Hepatocyte (in vitro differentiated cells): ENCODE results near the gene PRMT7. TPM values are rescaled to one million over a fixed set of nuclear protein-coding genes. Genes with fewer than 3 reads are reported as not detected.

Experiments
- DNase-seq: peaks from one replicate; pipeline ENCODE4 v3.0.0-alpha.2; 2016; ENCODE audit warnings: low spot score
- H2AFZ ChIP-seq: fragments of 200-600 bp; sonication (generic); 2 replicates; pipeline ENCODE4 v1.6.0; 2016; ENCODE audit warnings: antibody characterized with exemption, mild to moderate bottlenecking
- H3K27ac ChIP-seq: fragments of 200-600 bp; sonication (generic); 2 replicates; pipeline ENCODE4 v1.5.1; 2016; ENCODE audit warnings: mild to moderate bottlenecking
- H3K27me3 ChIP-seq: fragments of 200-600 bp; sonication (generic); 2 replicates; pipeline ENCODE4 v1.6.1; 2016
- H3K36me3 ChIP-seq: fragments of 200-600 bp; sonication (generic); replicated peaks from 2 replicates; pipeline ENCODE4 v1.5.1; 2016; ENCODE audit warnings: low read depth; ENCODE audit not compliant: insufficient read depth
- H3K4me1 ChIP-seq: fragments of 200-600 bp; sonication (generic); 2 replicates; pipeline ENCODE4 v1.5.1; 2016; ENCODE audit warnings: mild to moderate bottlenecking, moderate library complexity; ENCODE audit not compliant: insufficient read depth
- H3K4me2 ChIP-seq: fragments of 200-600 bp; sonication (generic); 2 replicates; pipeline ENCODE4 v1.6.0; 2016
- H3K4me3 ChIP-seq: fragments of 200-600 bp; sonication (generic); 2 replicates; pipeline ENCODE4 v1.5.1; 2016; ENCODE audit warnings: mild to moderate bottlenecking
- H3K79me2 ChIP-seq: fragments of 200-600 bp; sonication (generic); 2 replicates; pipeline ENCODE4 v1.6.0; 2017; ENCODE audit warnings: mild to moderate bottlenecking
- H3K9me2 ChIP-seq: fragments of 200-600 bp; sonication (generic); replicated peaks from 2 replicates; pipeline ENCODE4 v1.6.0; 2017; ENCODE audit warnings: mild to moderate bottlenecking; ENCODE audit not compliant: insufficient read depth
- H3K9me3 ChIP-seq: fragments of 200-600 bp; sonication (generic); 2 replicates; pipeline ENCODE4 v1.5.1; 2016; ENCODE audit warnings: low read depth, mild to moderate bottlenecking
- H4K20me1 ChIP-seq: fragments of 200-600 bp; sonication (generic); 2 replicates; pipeline ENCODE4 v1.6.0; 2016; ENCODE audit warnings: mild to moderate bottlenecking; ENCODE audit not compliant: insufficient read depth, poor library complexity, severe bottlenecking
- EZH2 ChIP-seq: fragments of 200-600 bp; sonication (generic); IDR thresholded peaks from 2 replicates; pipeline ENCODE4 v1.6.1; 2016; ENCODE audit warnings: antibody characterized with exemption, mild to moderate bottlenecking, borderline replicate concordance
- EZH2phosphoT487 ChIP-seq: fragments of 200-600 bp; sonication (generic); IDR thresholded peaks from one replicate; pipeline ENCODE4 v1.6.1; 2018; ENCODE audit warnings: antibody characterized with exemption, mild to moderate bottlenecking, low read depth, moderate library complexity; ENCODE audit not compliant: unreplicated experiment, severe bottlenecking
- whole genome bisulfite sequencing: methylation state at CpG from one replicate; pipeline ENCODE4 v1.1.6; 2016; ENCODE audit warnings: low lambda C conversion rate; ENCODE audit errors: missing lambda C conversion rate; 5-methylcytosine and 5-hydroxymethylcytosine counted together
- polyA plus RNA-seq: library from polyadenylated mRNA; unstranded; fragments of >200 nt; fragmentation: Nextera tagmentation; extraction: Ambion mirVana; gene quantifications from 2 replicates; pipeline ENCODE4 v1.2.1, GENCODE V29; 2016
- total RNA-seq: library from RNA; depleted of rRNA; stranded (reverse); fragments of >200 nt; gene quantifications from 2 replicates; pipeline ENCODE4 v1.2.3, GENCODE V29; 2014
- TF ChIP-seq, protein P1 (sequence below): fragments of 200-600 bp; sonication (generic); IDR thresholded peaks from 2 replicates; pipeline ENCODE4 v1.5.1; 2016; ENCODE audit warnings: antibody characterized with exemption, mild to moderate bottlenecking; ENCODE audit not compliant: poor library complexity

PRMT7 gene
- total and polyA plus RNA-seq, 2 experiments from 2014 or later, result 41.1 to 43.6 TPM

DNA sequence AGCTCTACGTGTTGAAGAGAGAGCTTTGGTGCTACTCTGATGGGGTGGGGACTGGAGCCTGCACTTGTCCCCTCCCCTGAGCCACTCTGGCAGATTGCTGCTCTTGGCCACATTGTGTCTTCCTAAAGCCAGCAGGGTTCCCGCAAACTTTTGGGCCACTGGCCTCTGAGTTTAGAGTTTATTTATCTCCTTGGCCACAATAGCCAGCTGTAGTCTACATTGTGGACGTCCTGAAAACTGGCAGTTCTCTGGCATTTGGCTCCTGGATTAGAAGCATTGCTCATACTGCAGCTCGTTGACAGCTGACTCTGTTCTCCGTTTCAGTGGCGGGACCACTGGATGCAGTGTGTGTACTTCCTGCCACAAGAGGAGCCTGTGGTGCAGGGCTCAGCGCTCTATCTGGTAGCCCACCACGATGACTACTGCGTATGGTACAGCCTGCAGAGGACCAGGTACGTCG is 34.6 kb downstream of the PRMT7 start:
- Histone ChIP-seq H4K20me1 (no peaks in the 10 kb centered on the region), H3K4me3 (no peak overlapping the region), H3K4me2 (no peak overlapping the region), H3K36me3 (no peaks in the 10 kb centered on the region), H3K27ac (no peak overlapping the region), H3K79me2 (peaks cover 2% of the 10 kb centered on the region), H3K27me3 (no peaks in the 10 kb centered on the region), H3K9me2 (no peaks in the 10 kb centered on the region), H3K9me3 (no peaks in the 10 kb centered on the region), H3K4me1 (no peaks in the 10 kb centered on the region), H2AFZ (no peak overlapping the region)
- DNase-seq, result no peak
- 79% methylated on average over 11 of the region's 11 CpGs for WGBS
- no peak for TF ChIP-seq EZH2phosphoT487
- TF ChIP-seq, protein P1, sequence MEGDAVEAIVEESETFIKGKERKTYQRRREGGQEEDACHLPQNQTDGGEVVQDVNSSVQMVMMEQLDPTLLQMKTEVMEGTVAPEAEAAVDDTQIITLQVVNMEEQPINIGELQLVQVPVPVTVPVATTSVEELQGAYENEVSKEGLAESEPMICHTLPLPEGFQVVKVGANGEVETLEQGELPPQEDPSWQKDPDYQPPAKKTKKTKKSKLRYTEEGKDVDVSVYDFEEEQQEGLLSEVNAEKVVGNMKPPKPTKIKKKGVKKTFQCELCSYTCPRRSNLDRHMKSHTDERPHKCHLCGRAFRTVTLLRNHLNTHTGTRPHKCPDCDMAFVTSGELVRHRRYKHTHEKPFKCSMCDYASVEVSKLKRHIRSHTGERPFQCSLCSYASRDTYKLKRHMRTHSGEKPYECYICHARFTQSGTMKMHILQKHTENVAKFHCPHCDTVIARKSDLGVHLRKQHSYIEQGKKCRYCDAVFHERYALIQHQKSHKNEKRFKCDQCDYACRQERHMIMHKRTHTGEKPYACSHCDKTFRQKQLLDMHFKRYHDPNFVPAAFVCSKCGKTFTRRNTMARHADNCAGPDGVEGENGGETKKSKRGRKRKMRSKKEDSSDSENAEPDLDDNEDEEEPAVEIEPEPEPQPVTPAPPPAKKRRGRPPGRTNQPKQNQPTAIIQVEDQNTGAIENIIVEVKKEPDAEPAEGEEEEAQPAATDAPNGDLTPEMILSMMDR, result no peak
- TF ChIP-seq EZH2, result no peak

DNA sequence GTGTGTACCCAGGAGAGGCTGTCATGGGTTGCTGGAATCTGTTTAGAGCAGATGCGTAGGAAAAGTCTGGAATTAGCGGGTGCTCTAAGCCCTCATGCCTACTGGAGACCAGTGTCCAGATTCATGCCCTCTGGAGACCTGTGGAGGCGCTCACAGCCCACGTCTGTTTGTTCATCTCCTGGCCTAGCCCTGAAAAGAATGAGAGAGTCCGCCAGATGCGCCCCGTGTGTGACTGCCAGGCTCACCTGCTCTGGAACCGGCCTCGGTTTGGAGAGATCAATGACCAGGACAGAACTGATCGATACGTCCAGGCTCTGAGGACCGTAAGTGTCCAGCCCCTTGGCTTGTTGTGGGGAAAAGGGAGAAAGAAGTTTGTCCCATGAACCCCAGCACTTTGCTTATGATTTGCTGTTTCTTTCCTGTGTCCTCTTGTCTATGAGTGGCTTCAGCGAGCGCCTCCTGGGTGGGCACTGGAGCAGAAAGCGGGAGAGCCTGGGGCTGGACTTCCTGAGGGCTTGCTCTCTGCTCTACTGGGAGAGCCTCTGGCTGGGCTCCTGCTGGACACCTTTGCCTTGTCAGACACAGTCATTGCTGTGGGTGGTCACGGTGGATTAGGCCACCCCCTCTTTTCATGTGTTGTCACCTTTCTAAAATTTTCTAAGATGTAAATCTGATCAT is 35.3 kb downstream of the PRMT7 start:
- H3K27ac ChIP-seq, result no peak overlapping the region

DNA sequence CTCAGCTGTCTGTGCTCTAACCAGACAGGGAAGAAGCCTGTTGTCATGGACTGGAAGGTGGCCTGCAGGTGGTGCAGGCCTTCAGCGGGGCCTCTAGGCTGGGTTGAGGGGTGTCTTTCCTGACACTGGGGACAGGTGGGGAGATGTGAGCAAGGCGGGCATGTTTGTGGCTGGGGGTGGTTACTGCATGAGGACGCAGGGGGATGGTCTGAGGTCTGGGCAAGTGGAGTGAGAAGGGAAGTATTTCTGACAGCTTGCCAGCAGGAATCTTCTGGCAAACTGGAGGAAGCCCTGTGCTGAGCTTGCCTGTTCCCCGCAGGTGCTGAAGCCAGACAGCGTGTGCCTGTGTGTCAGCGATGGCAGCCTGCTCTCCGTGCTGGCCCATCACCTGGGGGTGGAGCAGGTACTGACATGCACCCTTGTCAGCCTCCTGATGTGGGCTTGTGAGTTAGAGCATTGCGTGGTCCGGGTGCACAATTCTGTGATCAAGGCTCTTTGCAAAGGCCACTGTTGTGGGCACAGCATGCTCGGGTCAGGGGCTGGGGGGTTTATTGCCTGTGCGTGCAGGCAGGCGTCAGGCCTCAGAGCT is 36.2 kb downstream of the PRMT7 start:
- 85% methylated on average over 12 of the region's 12 CpGs for WGBS
- no peak overlapping the region for H3K27ac ChIP-seq
- H2AFZ ChIP-seq, result no peak overlapping the region
- H3K79me2 ChIP-seq, result peaks cover 3% of the 10 kb centered on the region
- no peaks in the 10 kb centered on the region for H3K9me3 ChIP-seq
- no peaks in the 10 kb centered on the region for H3K27me3 ChIP-seq
- H3K4me1 ChIP-seq, result peaks cover 9% of the 10 kb centered on the region
- TF ChIP-seq, protein P1, result no peak
- no peak for TF ChIP-seq EZH2phosphoT487
- TF ChIP-seq EZH2, result no peak
- H3K9me2 ChIP-seq, result no peaks in the 10 kb centered on the region
- no peak overlapping the region for H3K4me3 ChIP-seq
- H3K36me3 ChIP-seq, result no peaks in the 10 kb centered on the region
- H4K20me1 ChIP-seq, result no peaks in the 10 kb centered on the region
- H3K4me2 ChIP-seq, result no peak overlapping the region
- no peak for DNase-seq

More for the DNA sequence above, 35.3 kb downstream of the PRMT7 start:
- peaks cover 3% of the 10 kb centered on the region for H3K79me2 ChIP-seq
- no peaks in the 10 kb centered on the region for H3K27me3 ChIP-seq
- TF ChIP-seq, protein P1, result no peak
- TF ChIP-seq EZH2phosphoT487, result no peak
- no peak for TF ChIP-seq EZH2
- H4K20me1 ChIP-seq, result no peaks in the 10 kb centered on the region
- H3K4me2 ChIP-seq, result no peak overlapping the region
- H3K4me3 ChIP-seq, result no peak overlapping the region
- WGBS, result 96% methylated on average over 16 of the region's 16 CpGs
- peaks cover 3% of the 10 kb centered on the region for H3K4me1 ChIP-seq
- H2AFZ ChIP-seq, result no peak overlapping the region
- H3K36me3 ChIP-seq, result no peaks in the 10 kb centered on the region
- DNase-seq, result no peak
- no peaks in the 10 kb centered on the region for H3K9me2 ChIP-seq
- no peaks in the 10 kb centered on the region for H3K9me3 ChIP-seq
